Colonic mucosa (tissue), 2 donors: ENCODE measurements around the gene TMSB15A. TPM values are rescaled to one million over a fixed set of nuclear protein-coding genes. Genes with fewer than 3 reads are reported as not detected.

Experiments used
- total RNA-seq, 2 donors: library from RNA; stranded (reverse); fragmentation: NEBNext Ultra II Directional in 1 of 2; extraction: Animal tissue kit (Norgen Biotek cat#: 25700) in 1 of 2; gene quantifications; one replicate each; pipeline ENCODE4 v1.2.1, GENCODE V29; 2021
- donor health status: DM: no; HTN: no; CAD: no.
- donor health status: DM: no; HTN: no; CAD: no.

The TMSB15A gene
- total RNA-seq, 2 donors from 2014 or later: 0.88 TPM; not detected in 1

Other genes with a start within 250 kb of the TMSB15A start
- not detected for gene NXF2B, start 76.7 kb downstream of the TMSB15A start, total RNA-seq
- not detected for gene TCP11X2, start 44.9 kb downstream of the TMSB15A start, total RNA-seq
- gene ARMCX5, start 82.8 kb upstream of the TMSB15A start, total RNA-seq: 10 to 100 TPM; 10.5 to 15.3 TPM
- 1 to 10 TPM; 2.5 to 3.7 TPM for gene GPRASP1, start 134.7 kb upstream of the TMSB15A start, total RNA-seq
- gene GPRASP2, start 195.7 kb upstream of the TMSB15A start, total RNA-seq: 1 to 10 TPM; 2.2 to 4.6 TPM
- 1 to 10 TPM; 3.7 to 4.0 TPM for gene GPRASP3, start 204.0 kb upstream of the TMSB15A start, total RNA-seq